ENCODE results near the gene TUBA4A. TPM values are rescaled to one million over a fixed set of nuclear protein-coding genes. Genes with fewer than 3 reads are reported as not detected.
"Not testable (repeated sequence)": the region's sequence is repeated elsewhere in the genome, so short reads cannot be mapped to it uniquely, and the experiment has no call there.

Gene TUBA4A
- total RNA-seq, 1 donor from 2014 or later, result 84.3 TPM

DNA sequence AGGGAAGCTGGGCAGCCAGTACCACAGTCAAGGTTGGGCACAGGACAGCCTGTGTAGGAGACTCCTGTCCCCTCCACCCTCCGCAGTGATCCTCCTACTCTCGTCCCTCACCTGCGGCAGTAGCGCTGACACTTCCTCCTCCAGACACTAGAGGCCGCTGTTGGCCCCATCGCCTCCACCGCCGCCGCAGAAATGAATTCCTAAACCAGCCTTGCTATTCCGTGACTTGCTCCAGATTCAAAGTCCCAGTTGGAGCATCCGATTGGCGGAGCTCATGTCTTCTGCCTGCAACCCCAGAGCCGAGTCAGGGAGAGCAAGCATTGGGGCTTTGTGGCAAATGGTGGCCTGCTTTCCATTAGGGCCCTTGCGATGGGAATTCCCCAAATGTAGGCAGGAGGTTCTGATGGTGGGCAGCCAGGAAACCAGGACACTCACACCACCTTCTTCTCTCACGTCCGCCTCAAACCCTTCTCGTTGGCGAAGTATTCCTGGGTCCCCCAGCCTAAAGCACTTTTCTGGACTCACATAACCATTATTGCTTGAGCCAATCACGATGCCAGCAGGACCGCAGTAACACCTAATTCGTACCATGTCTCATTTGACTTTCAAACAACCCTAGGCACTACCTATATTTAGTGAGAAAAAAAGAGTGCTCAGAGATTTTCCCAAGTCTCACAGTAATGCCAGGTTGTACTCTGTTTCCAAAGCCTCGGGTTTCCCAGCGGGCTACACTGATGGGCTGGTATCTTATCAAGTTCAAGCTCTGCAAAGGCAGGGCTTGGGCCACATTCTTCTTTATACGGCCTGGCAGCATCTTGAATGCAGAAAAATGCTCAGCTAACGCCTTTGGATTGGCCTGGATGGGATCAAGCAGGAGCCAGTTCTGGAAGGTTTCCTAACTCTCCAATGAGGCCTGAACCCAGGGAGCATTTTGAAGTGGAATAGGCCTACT lies 24.3 kb upstream of the TUBA4A start:
- intact Hi-C loops (cut with DNase I), result loop anchor here (2.0 kb wide), 1 partner anchor 17 kb away; no protein-coding TSS in a partner anchor
- DNase-seq (peak; percentile 84), ATAC-seq (ENCODE audit: poor library complexity) (peak; percentile 51)

DNA sequence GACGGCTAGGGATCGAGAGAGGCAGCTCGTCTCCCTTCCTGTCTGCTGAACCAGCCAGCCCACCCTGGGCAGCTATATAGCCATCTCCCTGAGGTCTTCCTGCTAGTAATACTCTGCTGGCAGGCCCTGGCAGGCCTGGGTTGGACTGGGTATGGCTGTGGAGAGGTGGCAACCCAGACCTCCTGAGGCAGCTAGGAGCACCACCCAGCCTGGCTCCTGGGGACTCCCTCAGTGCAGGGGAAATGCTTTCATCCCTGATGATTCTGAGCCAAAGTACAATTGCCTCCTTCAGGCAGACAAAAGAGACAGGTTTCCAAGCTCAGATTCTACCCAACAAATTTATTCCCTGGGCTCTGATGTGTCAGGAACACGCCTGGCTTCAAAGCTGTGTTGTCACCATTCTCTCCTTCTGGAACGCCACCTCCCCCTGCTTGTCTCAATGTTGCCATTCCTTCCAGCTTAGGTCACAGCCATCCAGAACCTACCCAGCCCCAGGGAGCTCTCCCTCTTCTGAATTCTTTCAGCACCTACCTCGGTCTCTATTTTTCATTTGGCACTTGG lies 20.7 kb upstream of the TUBA4A start:
- intact Hi-C loops (cut with DNase I), result no loop called here
- ATAC-seq (ENCODE audit: poor library complexity), result no peak

GRCh38 chr2:219273937-219274336 lies 20.2 kb upstream of the TUBA4A start:
- DNase-seq (no peak), ATAC-seq (ENCODE audit: poor library complexity) (no peak)
- intact Hi-C loops (cut with DNase I), result no loop called here

More for the DNA sequence above, 20.7 kb upstream of the TUBA4A start:
- no peak for DNase-seq

GRCh38 chr2:219272995-219273394 lies 19.3 kb upstream of the TUBA4A start:
- DNase-seq (no peak), ATAC-seq (ENCODE audit: poor library complexity) (no peak)
- intact Hi-C loops (cut with DNase I), result no loop called here

GRCh38 chr2:219272356-219272755 lies 18.6 kb upstream of the TUBA4A start:
- DNase-seq (no peak), ATAC-seq (ENCODE audit: poor library complexity) (no peak)
- intact Hi-C loops (cut with DNase I), result no loop called here

DNA sequence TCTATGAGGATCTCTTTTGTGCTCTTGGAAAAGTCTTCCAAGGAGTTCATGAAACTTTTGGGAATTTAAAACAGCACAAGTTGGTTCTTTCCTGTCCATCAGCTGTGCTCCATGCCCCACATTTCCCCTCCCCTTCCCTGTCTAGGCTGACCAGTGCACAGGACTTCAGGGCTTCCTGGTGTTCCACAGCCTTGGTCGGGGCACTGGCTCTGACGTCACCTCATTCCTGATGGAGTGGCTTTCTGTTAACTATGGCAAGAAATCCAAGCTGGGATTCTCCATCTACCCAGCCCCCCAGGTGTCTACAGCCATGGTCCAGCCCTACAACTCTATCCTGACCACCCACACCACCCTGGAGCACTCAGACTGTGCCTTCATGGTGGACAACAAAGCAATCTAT lies 17.3 kb upstream of the TUBA4A start:
- DNase-seq (no peak), ATAC-seq (ENCODE audit: poor library complexity) (no peak)
- intact Hi-C loops (cut with DNase I), result no loop called here

DNA sequence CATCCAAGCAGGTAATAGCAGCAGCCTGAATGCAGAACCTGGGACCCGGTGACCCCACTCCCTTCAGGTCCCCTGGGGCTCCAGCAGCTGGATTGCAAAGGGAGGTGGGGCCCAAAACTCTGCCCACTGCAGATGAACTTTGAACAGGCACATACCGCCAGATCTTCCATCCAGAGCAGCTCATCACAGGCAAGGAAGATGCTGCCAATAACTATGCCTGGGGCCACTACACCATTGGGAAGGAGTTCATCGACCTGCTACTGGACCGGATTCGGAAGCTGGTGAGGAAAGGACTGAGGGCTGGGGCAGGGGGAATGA lies 16.3 kb upstream of the TUBA4A start:
- ATAC-seq (ENCODE audit: poor library complexity) (no peak), DNase-seq (no peak)
- intact Hi-C loops (cut with DNase I), result no loop called here

GRCh38 chr2:219269362-219270054 lies 15.8 kb upstream of the TUBA4A start:
- intact Hi-C loops (cut with DNase I), result no loop called here
- DNase-seq (no peak), ATAC-seq (ENCODE audit: poor library complexity) (peak; percentile 79)

GRCh38 chr2:219268294-219268693 lies 14.6 kb upstream of the TUBA4A start:
- intact Hi-C loops (cut with DNase I), result no loop called here
- ATAC-seq (ENCODE audit: poor library complexity), result no peak
- no peak for DNase-seq

GRCh38 chr2:219266886-219267285 lies 13.2 kb upstream of the TUBA4A start:
- intact Hi-C loops (cut with DNase I), result no loop called here
- DNase-seq (no peak), ATAC-seq (ENCODE audit: poor library complexity) (no peak)

- ATAC-seq (ENCODE audit: poor library complexity), result no peak
- intact Hi-C loops (cut with DNase I), result no loop called here
- DNase-seq, result no peak
These were observed 12.5 kb upstream of the TUBA4A start for GRCh38 chr2:219266232-219266631.

DNA sequence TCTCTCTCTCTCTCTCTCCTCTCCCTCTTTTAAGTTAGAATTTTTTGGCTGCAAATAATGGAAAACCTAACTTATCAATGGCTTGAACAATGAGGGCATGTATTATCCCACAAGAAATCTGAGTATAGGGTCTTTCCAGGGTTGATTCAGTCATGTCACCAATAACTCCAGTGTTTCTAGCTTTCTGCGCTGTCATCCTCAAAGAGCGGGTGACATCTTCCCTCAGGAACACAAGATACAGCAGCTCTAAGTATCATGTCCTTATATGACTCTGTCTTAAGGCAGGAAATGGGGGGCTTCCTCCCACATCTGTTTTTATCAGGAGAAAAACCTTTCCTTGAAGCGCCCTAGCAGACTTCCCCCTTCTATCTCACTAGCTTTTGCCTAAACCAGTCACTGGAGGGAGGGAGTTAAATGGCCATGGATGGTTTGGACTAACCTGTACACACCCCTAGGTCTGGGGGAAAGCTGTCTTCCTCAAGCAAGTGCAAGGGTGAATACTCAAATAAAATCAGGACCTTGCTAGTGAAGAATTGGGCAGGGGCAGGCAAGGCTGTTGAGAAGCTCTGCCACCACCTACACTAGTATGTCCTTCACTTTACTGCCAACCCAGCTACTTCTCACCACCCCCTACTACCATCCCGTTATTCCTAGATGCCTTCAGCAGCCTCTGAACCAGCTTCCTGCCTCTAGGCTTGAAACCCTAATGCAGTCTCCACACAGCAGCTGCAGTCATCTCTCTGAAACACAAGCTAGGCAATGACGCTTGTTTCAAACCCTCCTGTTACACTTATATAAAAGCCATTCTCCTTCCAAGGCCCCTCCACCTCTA lies 7.5 kb upstream of the TUBA4A start:
- intact Hi-C loops (cut with DNase I), result no loop called here
- no peak for DNase-seq
- no peak for ATAC-seq (ENCODE audit: poor library complexity)

- intact Hi-C loops (cut with DNase I), result not testable (repeated sequence)
These were observed 5.2 kb upstream of the TUBA4A start for GRCh38 chr2:219258942-219259341.

DNA sequence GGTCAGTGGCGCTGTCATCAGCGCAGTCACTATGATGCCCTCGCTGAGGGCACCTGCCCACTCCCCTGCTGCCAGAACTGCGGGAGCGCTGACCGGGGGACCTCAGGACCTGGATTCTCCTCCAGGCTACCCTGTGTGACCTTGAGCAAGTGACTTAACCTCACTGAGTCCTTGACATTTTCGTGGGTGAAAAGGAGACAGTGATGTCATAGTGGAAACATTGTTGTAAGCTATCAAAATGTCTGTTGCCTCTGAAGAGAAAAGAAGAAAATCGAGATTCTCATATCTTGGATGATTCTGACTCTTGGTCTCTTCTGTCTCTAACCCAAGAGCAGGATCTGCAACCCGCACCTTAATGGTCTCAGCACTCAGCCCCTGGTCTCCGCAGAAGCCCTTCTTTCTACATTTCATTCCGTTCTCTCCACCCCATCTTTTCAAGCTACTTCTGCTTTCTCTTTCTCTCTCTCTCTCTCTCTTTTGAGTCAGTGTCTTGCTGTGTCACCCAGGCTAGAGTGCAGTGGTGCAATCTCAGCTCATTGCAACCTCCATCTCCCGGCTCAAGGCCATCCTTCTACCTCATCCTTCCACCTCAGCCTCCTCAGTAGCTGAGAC lies 978 bp upstream of the TUBA4A start:
- ATAC-seq (ENCODE audit: poor library complexity), result peak; percentile 20
- intact Hi-C loops (cut with DNase I), result no loop called here
- DNase-seq, result no peak

More at GRCh38 chr2:219258942-219259341, 5.2 kb upstream of the TUBA4A start:
- ATAC-seq (ENCODE audit: poor library complexity); DNase-seq: not testable (repeated sequence)

- DNase-seq, result peak; percentile 56
- intact Hi-C loops (cut with DNase I), result no loop called here
- peak; percentile 52 for ATAC-seq (ENCODE audit: poor library complexity)
These were observed 592 bp downstream of the TUBA4A start, which contains the start of gene TUBA4B for GRCh38 chr2:219252900-219253752. TSS of gene TUBA4B (plus strand) at chr2:219253243. CDS start at chr2:219253408, 165 bp downstream.

DNA sequence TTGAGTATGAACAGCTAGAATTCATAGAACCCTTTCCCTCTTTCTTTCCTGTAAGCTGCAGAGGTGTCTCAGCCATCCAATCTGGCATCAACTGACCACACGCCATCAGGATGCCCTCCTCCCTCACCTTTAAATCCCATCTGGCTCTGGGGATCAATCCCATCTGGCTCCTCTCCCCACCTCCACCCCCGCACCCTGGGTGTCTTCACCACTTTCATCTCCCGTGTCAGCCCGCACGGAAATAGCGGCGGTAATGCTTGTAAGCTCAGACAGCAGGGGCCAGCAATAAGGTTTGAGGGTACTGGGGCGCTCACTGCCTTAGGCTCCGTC lies 1.2 kb downstream of the TUBA4A start:
- no peak for ATAC-seq (ENCODE audit: poor library complexity)
- intact Hi-C loops (cut with DNase I), result no loop called here
- DNase-seq, result no peak

GRCh38 chr2:219252084-219252483 lies 1.6 kb downstream of the TUBA4A start:
- no peak for ATAC-seq (ENCODE audit: poor library complexity)
- intact Hi-C loops (cut with DNase I), result no loop called here
- DNase-seq, result no peak

GRCh38 chr2:219251656-219252055 lies 2.1 kb downstream of the TUBA4A start:
- ATAC-seq (ENCODE audit: poor library complexity) (no peak), DNase-seq (no peak)
- intact Hi-C loops (cut with DNase I), result no loop called here

Measured in Right ventricle myocardium superior (tissue), 1 donor.